HepG2 (cell line): ENCODE results near the gene SCP2. TPM values are rescaled to one million over a fixed set of nuclear protein-coding genes. Genes with fewer than 3 reads are reported as not detected.

Source experiments
- ATF1 ChIP-seq: IDR thresholded peaks from 2 replicates; pipeline ENCODE4 v1.6.1; 2016; ENCODE audit warnings: mild to moderate bottlenecking, control low read depth
- CCDC6 ChIP-seq: sonication (generic); formaldehyde crosslinking; IDR thresholded peaks from 2 replicates; pipeline ENCODE4 v1.8.1; 2022; ENCODE audit warnings: mild to moderate bottlenecking, missing genetic modification reagents, moderate library complexity
- CHD2 ChIP-seq: IDR thresholded peaks from 2 replicates; pipeline ENCODE4 v1.6.1; 2011; ENCODE audit warnings: low read depth, low read length, improper control_type of control experiment
- NAIF1 ChIP-seq: sonication (generic); formaldehyde crosslinking; IDR thresholded peaks from 2 replicates; pipeline ENCODE4 v1.5.0; 2020; ENCODE audit warnings: mild to moderate bottlenecking, missing genetic modification reagents, borderline replicate concordance
- PHF8 ChIP-seq: sonication (generic); formaldehyde crosslinking; IDR thresholded peaks from 2 replicates; pipeline ENCODE4 v1.5.0; 2020; ENCODE audit warnings: missing genetic modification reagents
- SPEN ChIP-seq: sonication (generic); formaldehyde crosslinking; IDR thresholded peaks from 2 replicates; pipeline ENCODE4 v1.5.1; 2020; ENCODE audit warnings: low read depth, mild to moderate bottlenecking, missing genetic modification reagents
- SRSF1 ChIP-seq: fragments of 200-400 bp; formaldehyde crosslinking; optimal IDR thresholded peaks from 2 replicates; pipeline ENCODE3; 2017; ENCODE audit warnings: mild to moderate bottlenecking, low read depth, low read length, moderate library complexity
- ZIK1 ChIP-seq: sonication (generic); formaldehyde crosslinking; IDR thresholded peaks from 2 replicates; pipeline ENCODE4 v1.5.0; 2020; ENCODE audit warnings: mild to moderate bottlenecking, low read depth, missing genetic modification reagents, borderline replicate concordance
- ZMAT3 ChIP-seq: sonication (generic); formaldehyde crosslinking; conservative IDR thresholded peaks from 2 replicates; pipeline ENCODE4 v1.7.0; 2021; ENCODE audit warnings: missing genetic modification reagents
- ZNF136 ChIP-seq: sonication (generic); formaldehyde crosslinking; IDR thresholded peaks from 2 replicates; pipeline ENCODE4 v1.8.1; 2022; ENCODE audit warnings: low read depth, mild to moderate bottlenecking, moderate library complexity, missing genetic modification reagents
- ZNF224 ChIP-seq: sonication (generic); formaldehyde crosslinking; IDR thresholded peaks from 2 replicates; pipeline ENCODE4 v1.5.0; 2020; ENCODE audit warnings: mild to moderate bottlenecking, missing genetic modification reagents
- ZNF367 ChIP-seq: sonication (generic); formaldehyde crosslinking; IDR thresholded peaks from 2 replicates; pipeline ENCODE4 v1.4.0; 2020; ENCODE audit warnings: missing genetic modification reagents, borderline replicate concordance
- ZNF496 ChIP-seq: sonication (generic); formaldehyde crosslinking; IDR thresholded peaks from 2 replicates; pipeline ENCODE4 v1.8.1; 2023; ENCODE audit warnings: mild to moderate bottlenecking, moderate library complexity, missing genetic modification reagents; ENCODE audit not compliant: insufficient replicate concordance
- ZNF564 ChIP-seq: sonication (generic); formaldehyde crosslinking; IDR thresholded peaks from 2 replicates; pipeline ENCODE4 v1.8.1; 2023; ENCODE audit warnings: mild to moderate bottlenecking, missing genetic modification reagents
- ZNF703 ChIP-seq: sonication (generic); formaldehyde crosslinking; IDR thresholded peaks from 2 replicates; pipeline ENCODE4 v1.5.1; 2020; ENCODE audit warnings: missing genetic modification reagents, mild to moderate bottlenecking, moderate library complexity, borderline replicate concordance
- ZNF720 ChIP-seq: sonication (generic); formaldehyde crosslinking; IDR thresholded peaks from 2 replicates; pipeline ENCODE4 v1.4.0; 2020; ENCODE audit warnings: missing genetic modification reagents
- ZSCAN12 ChIP-seq: sonication (generic); formaldehyde crosslinking; IDR thresholded peaks from 2 replicates; pipeline ENCODE4 v1.9.0; 2021; ENCODE audit warnings: mild to moderate bottlenecking, missing genetic modification reagents
- ZSCAN21 ChIP-seq: sonication (generic); formaldehyde crosslinking; IDR thresholded peaks from 2 replicates; pipeline ENCODE4 v1.8.0; 2022; ENCODE audit warnings: mild to moderate bottlenecking, missing genetic modification reagents, moderate library complexity, borderline replicate concordance
- polyA plus RNA-seq, 8 experiments: library from polyadenylated mRNA; depleted of rRNA in 3 of 8; stranded (reverse) in 7 of 8; unstranded in 1 of 8; fragments of >200 nt; fragmentation: Illumina TruSeq in 4 of 8; extraction: Trizol in 4 of 8; gene quantifications; 2 replicates each; pipeline versions ENCODE4 v1.2.1 to v1.2.3, GENCODE V29; 2011 to 2016; ENCODE audit warnings: low read depth in 4 of 8, missing spikeins in 1 of 8, mixed read lengths in 1 of 8; ENCODE audit not compliant: insufficient read depth in 1 of 8
- total RNA-seq, 5 experiments: library from RNA; depleted of rRNA; stranded (reverse); fragments of >200 nt; fragmentation: Illumina TruSeq; extraction: Trizol; gene quantifications; 2 replicates each; pipeline ENCODE4 v1.2.3, GENCODE V29; 2016; ENCODE audit warnings: low read depth in 1 of 5
- TF ChIP-seq, protein P1 (sequence below): sonication (generic); formaldehyde crosslinking; conservative IDR thresholded peaks from 2 replicates; pipeline ENCODE4 v1.8.0; 2022; ENCODE audit warnings: low read depth, missing genetic modification reagents
- TF ChIP-seq, protein P2 (sequence below): sonication (generic); formaldehyde crosslinking; IDR thresholded peaks from 2 replicates; pipeline ENCODE4 v1.8.1; 2023; ENCODE audit warnings: mild to moderate bottlenecking, inconsistent platforms, moderate library complexity, missing genetic modification reagents, borderline replicate concordance
- TF ChIP-seq, protein P3 (sequence below): sonication (generic); formaldehyde crosslinking; IDR thresholded peaks from 2 replicates; pipeline ENCODE4 v1.5.0; 2020; ENCODE audit warnings: missing genetic modification reagents
- TF ChIP-seq, protein P4 (sequence below): sonication (generic); formaldehyde crosslinking; IDR thresholded peaks from 2 replicates; pipeline ENCODE4 v1.5.0; 2020; ENCODE audit warnings: mild to moderate bottlenecking, missing genetic modification reagents
- TF ChIP-seq, protein P5 (sequence below): IDR thresholded peaks from 2 replicates; pipeline ENCODE4 v1.6.1; 2016; ENCODE audit warnings: low read depth

SCP2 gene
- total and polyA plus RNA-seq, 2 of the 13 experiments (the other 11 are each of a cell fraction or from before 2014, with no cell fraction given), result 59.0 to 133 TPM

DNA sequence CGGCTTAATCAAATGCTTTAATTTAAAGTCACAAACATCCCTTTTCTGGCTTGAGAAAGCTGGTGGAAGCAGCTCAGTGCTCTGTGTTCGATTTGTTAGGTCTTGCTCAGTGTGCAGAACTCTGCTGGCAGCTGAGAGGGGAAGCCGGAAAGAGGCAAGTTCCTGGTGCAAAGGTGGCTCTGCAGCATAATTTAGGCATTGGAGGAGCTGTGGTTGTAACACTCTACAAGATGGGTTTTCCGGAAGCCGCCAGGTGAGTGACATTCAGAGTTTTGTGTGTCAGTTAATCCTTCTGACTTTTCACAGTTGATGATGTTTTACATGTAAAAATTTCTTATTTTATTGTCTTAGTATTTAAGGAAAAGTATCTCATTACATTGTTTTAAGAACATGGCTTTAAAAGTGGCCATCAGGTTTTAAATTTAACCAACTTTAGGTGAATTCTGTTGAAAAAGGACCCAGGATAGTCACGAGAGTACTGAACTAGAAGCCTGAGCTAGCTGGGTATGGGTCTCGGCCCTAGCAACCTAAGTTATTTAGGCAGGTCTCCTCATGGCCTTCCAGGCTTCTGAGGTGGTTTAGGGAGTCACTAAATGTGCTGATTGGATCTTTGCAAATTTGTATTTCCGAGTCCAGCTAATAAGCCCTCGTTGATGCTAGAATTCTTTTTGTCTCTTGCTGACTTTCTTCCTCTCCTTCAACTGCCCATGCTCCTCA is 87.9 kb downstream of the SCP2 start (continued):
- TF ChIP-seq, protein P1, sequence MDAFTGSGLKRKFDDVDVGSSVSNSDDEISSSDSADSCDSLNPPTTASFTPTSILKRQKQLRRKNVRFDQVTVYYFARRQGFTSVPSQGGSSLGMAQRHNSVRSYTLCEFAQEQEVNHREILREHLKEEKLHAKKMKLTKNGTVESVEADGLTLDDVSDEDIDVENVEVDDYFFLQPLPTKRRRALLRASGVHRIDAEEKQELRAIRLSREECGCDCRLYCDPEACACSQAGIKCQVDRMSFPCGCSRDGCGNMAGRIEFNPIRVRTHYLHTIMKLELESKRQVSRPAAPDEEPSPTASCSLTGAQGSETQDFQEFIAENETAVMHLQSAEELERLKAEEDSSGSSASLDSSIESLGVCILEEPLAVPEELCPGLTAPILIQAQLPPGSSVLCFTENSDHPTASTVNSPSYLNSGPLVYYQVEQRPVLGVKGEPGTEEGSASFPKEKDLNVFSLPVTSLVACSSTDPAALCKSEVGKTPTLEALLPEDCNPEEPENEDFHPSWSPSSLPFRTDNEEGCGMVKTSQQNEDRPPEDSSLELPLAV, result no peak
- no peak for TF ChIP-seq ZNF564 (CRISPR knock-in tag)
- no peak for TF ChIP-seq ATF1
- TF ChIP-seq CCDC6 (CRISPR knock-in tag), result no peak
- TF ChIP-seq, protein P2, sequence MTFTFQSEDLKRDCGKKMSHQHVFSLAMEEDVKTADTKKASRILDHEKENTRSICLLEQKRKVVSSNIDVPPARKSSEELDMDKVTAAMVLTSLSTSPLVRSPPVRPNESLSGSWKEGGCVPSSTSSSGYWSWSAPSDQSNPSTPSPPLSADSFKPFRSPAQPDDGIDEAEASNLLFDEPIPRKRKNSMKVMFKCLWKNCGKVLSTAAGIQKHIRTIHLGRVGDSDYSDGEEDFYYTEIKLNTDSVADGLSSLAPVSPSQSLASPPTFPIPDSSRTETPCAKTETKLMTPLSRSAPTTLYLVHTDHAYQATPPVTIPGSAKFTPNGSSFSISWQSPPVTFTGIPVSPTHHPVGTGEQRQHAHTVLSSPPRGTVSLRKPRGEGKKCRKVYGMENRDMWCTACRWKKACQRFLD, result no peak
- TF ChIP-seq ZNF720, result no peak
- TF ChIP-seq ZIK1, result no peak
- no peak for TF ChIP-seq ZSCAN12 (CRISPR knock-in tag)
- no peak for TF ChIP-seq ZNF496 (CRISPR knock-in tag)
- TF ChIP-seq, protein P3, sequence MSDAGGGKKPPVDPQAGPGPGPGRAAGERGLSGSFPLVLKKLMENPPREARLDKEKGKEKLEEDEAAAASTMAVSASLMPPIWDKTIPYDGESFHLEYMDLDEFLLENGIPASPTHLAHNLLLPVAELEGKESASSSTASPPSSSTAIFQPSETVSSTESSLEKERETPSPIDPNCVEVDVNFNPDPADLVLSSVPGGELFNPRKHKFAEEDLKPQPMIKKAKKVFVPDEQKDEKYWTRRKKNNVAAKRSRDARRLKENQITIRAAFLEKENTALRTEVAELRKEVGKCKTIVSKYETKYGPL, result no peak
- peak; percentile 56; the same call in 1 of the 2 replicates for TF ChIP-seq PHF8
- TF ChIP-seq, protein P4, sequence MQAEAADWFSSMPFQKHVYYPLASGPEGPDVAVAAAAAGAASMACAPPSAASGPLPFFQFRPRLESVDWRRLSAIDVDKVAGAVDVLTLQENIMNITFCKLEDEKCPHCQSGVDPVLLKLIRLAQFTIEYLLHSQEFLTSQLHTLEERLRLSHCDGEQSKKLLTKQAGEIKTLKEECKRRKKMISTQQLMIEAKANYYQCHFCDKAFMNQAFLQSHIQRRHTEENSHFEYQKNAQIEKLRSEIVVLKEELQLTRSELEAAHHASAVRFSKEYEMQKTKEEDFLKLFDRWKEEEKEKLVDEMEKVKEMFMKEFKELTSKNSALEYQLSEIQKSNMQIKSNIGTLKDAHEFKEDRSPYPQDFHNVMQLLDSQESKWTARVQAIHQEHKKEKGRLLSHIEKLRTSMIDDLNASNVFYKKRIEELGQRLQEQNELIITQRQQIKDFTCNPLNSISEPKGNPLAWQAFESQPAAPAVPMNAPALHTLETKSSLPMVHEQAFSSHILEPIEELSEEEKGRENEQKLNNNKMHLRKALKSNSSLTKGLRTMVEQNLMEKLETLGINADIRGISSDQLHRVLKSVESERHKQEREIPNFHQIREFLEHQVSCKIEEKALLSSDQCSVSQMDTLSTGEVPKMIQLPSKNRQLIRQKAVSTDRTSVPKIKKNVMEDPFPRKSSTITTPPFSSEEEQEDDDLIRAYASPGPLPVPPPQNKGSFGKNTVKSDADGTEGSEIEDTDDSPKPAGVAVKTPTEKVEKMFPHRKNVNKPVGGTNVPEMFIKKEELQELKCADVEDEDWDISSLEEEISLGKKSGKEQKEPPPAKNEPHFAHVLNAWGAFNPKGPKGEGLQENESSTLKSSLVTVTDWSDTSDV (CRISPR knock-in tag), result no peak
- TF ChIP-seq ZNF703 (CRISPR knock-in tag), result no peak
- TF ChIP-seq NAIF1, result no peak
- TF ChIP-seq ZNF367, result no peak
- TF ChIP-seq ZNF224, result no peak
- TF ChIP-seq CHD2, result no peak
- TF ChIP-seq ZNF136 (CRISPR knock-in tag), result no peak
- peak; percentile 70 for TF ChIP-seq SPEN (CRISPR knock-in tag)
- TF ChIP-seq ZMAT3 (CRISPR knock-in tag), result no peak
- TF ChIP-seq SRSF1, result no peak
- no peak for TF ChIP-seq ZSCAN21 (CRISPR knock-in tag)
- TF ChIP-seq, protein P5, sequence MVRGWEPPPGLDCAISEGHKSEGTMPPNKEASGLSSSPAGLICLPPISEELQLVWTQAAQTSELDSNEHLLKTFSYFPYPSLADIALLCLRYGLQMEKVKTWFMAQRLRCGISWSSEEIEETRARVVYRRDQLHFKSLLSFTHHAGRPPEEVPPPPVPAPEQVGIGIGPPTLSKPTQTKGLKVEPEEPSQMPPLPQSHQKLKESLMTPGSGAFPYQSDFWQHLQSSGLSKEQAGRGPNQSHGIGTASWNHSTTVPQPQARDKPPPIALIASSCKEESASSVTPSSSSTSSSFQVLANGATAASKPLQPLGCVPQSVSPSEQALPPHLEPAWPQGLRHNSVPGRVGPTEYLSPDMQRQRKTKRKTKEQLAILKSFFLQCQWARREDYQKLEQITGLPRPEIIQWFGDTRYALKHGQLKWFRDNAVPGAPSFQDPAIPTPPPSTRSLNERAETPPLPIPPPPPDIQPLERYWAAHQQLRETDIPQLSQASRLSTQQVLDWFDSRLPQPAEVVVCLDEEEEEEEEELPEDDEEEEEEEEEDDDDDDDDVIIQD (CRISPR knock-in tag), result peak; percentile 80
